Myocyte (in vitro differentiated cells): ENCODE measurements around the gene TRPV5. TPM values are rescaled to one million over a fixed set of nuclear protein-coding genes. Genes with fewer than 3 reads are reported as not detected.

Experiments
- DNase-seq: peaks from one replicate; pipeline ENCODE4 v3.0.0-alpha.2; 2012; ENCODE audit warnings: low read depth
- total RNA-seq: library from RNA; depleted of rRNA; stranded (reverse); fragments of >200 nt; gene quantifications from 2 replicates; pipeline ENCODE4 v1.2.3, GENCODE V29; 2014

TRPV5 gene
- total RNA-seq, 1 donor from 2014 or later, result not detected

GRCh38 chr7:142871260-142872105 lies 62.1 kb downstream of the TRPV5 start:
- DNase-seq, result no peak

GRCh38 chr7:142870566-142871259 lies 62.8 kb downstream of the TRPV5 start:
- DNase-seq, result no peak

- DNase-seq, result no peak
These were observed 63.4 kb downstream of the TRPV5 start for GRCh38 chr7:142870147-142870559.

GRCh38 chr7:142869434-142869833 lies 64.1 kb downstream of the TRPV5 start:
- no peak for DNase-seq

GRCh38 chr7:142868986-142869415 lies 64.5 kb downstream of the TRPV5 start:
- no peak for DNase-seq

GRCh38 chr7:142868188-142868985 lies 65.2 kb downstream of the TRPV5 start:
- DNase-seq, result no peak

GRCh38 chr7:142867398-142868187 lies 66.0 kb downstream of the TRPV5 start:
- DNase-seq, result no peak

GRCh38 chr7:142867097-142867378 lies 66.5 kb downstream of the TRPV5 start:
- DNase-seq, result no peak

GRCh38 chr7:142866361-142867096 lies 67.0 kb downstream of the TRPV5 start:
- DNase-seq, result peak; percentile 37

GRCh38 chr7:142865766-142866165 lies 67.8 kb downstream of the TRPV5 start:
- DNase-seq, result no peak

- no peak for DNase-seq
These were observed 68.4 kb downstream of the TRPV5 start for GRCh38 chr7:142864980-142865747.

- no peak for DNase-seq
These were observed 69.5 kb downstream of the TRPV5 start for GRCh38 chr7:142863891-142864685.

GRCh38 chr7:142862786-142863400 lies 70.7 kb downstream of the TRPV5 start:
- DNase-seq, result no peak

GRCh38 chr7:142862351-142862750 lies 71.2 kb downstream of the TRPV5 start:
- DNase-seq, result no peak

GRCh38 chr7:142860968-142861367 lies 72.6 kb downstream of the TRPV5 start:
- no peak for DNase-seq

GRCh38 chr7:142859829-142860228 lies 73.7 kb downstream of the TRPV5 start:
- DNase-seq, result peak; percentile 33

GRCh38 chr7:142859411-142859810 lies 74.1 kb downstream of the TRPV5 start:
- no peak for DNase-seq
